GM21825 (cell line): ENCODE data around the gene SAMD7.

Experiments used
- ATAC-seq: cut with Tn5 transposase; IDR thresholded peaks from one replicate; pipeline ENCODE4 v1.9.1; 2021; ENCODE audit warnings: mild to moderate bottlenecking, moderate library complexity; ENCODE audit not compliant: unreplicated experiment

The SAMD7 gene

DNA sequence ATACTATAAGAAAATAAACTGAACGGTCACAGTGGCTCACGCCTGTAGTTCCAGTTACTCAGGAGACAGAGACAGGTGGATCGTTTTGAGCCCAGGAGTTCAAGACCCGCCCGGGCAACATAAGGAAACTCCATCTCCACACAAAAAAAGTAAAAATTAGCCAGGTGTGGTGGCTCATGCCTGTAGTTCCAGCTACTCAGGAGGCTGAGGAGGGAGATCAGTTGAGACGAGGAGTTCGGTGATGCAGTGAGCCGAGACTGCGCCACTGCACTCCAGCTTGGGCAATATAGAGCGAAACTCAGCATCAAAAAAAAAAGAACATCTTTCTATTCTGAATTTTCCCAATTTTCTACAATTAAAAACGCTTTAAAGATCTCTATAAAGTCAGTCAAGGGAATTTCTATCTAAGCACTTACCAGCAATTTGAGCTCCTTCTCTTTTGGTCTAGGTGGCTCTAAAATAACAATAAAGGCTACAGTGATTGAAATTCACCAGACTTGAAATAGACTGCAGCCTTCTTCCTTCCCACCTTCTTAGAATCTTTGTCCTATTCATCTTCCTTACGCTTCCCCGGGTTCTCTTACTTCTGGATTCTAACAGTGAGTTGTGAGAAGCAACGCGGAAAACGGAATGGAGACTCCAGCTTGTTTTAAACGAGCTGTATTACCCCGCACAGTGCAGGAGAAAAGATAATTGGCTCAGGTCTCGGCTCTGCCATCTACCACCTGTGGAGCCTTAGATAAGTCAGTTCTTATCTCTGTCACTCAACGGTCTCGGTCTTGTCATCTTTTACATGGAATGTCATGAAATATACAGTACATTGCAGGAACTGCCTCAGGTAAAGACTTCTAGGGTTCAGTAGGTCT is 54.4 kb downstream of the SAMD7 start:
- ATAC-seq: no peak

DNA sequence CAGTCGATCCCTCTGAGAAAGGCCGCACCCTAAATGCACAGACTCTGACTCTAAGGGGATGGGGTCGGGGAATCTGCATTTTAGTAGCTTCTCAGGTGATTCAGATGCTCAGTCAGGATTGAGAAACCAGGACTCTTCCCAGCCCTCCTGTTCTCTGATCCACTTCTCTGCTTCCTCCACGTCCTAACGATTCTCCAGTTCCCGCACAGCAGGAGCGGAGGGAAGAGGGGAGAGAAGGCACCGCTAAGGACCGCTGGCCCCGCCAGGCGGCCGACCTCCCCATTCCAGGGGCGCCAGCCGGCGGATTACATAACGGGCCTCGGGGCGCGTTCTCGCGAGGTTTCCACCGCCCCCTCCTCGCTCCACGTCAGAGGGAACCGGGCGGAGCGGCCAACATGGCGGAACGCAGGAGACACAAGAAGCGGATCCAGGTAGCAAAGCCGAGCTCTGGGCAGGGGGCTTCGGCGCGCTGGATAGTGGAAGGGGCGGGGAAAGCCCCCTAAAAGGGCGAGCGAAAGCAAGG is 55.1 kb downstream of the SAMD7 start, which contains the start of gene SEC62:
Gene SEC62 (plus strand): TSS at position 380 of the 523 bp plus-strand sequence. CDS start 16 bp downstream, at position 396.
- ATAC-seq: peak; percentile 91

DNA sequence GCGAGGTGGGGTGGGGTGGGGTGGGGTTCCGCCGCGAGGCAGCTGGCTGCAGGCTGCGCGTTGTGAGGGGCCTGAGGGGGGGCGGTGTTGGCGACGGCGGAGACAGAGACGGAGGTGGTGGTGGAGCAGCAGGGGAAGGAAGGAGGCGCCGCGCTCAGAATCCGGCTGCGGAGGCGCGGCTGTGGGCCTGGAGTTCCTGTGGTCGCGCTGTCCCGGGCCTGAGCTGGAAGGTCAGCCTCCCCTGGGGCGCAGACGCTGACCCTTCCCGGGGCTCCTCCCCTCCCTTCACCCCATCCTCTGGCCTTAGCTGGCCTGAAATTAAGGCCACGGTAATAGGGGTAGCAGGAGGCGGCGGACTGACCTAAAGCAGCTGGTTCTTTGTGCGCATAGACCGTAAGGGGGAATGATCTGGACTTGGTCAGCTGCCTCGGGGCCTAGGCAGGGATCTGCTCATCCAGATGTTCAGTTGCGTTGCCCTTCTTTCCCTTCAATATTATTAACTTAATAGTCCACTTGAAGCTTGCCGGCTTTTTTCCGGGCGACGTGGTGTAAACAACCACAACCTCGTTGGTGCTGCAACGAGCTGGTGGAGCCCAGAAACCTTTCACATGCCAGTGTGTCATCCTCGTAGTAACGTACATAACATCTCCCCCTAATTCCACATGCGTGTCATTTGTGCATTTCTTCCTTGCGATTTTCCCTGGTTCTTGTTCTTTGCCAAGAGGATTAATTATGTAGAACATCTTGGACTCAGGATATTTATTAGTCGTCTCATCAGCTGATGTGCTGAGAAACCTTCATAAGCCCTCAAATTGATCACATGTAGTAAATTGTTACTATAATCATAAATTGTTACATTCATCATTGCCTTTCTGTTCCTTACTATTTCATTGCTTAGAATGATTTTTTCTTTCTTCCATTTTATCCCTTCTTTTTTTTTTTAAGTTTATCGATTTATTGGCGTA is 55.9 kb downstream of the SAMD7 start:
- peak; percentile 21 for ATAC-seq

DNA sequence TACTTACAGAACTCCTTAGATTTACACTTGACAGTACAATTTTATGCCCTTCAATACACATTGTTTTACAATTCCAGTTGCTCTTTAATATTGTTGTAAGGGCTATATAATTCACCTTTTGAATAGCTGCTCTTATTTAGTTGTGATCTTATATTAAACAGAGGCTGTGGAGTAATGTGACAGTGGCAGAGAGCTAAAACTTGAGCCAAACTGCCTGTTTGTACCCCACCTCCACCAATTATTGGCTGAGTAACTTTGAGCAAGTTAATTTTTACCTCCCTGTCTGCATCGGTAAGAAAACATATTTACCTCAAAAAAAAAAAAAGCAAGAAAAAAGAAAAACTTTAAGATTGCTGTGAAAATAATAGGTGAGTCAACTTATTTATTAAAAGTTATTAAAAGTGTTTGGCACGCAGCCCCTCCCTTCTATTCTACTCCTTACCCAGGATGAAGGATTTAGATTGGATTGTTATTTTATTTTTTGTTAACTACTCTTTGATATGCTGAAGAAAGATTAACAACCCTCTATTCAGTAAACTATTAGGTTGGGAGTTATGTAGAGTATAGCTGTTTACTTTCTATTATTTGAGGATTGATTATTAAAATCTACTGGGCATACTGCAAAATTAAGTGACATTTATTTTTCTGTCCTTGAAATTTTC is 57.0 kb downstream of the SAMD7 start:
- no peak for ATAC-seq

DNA sequence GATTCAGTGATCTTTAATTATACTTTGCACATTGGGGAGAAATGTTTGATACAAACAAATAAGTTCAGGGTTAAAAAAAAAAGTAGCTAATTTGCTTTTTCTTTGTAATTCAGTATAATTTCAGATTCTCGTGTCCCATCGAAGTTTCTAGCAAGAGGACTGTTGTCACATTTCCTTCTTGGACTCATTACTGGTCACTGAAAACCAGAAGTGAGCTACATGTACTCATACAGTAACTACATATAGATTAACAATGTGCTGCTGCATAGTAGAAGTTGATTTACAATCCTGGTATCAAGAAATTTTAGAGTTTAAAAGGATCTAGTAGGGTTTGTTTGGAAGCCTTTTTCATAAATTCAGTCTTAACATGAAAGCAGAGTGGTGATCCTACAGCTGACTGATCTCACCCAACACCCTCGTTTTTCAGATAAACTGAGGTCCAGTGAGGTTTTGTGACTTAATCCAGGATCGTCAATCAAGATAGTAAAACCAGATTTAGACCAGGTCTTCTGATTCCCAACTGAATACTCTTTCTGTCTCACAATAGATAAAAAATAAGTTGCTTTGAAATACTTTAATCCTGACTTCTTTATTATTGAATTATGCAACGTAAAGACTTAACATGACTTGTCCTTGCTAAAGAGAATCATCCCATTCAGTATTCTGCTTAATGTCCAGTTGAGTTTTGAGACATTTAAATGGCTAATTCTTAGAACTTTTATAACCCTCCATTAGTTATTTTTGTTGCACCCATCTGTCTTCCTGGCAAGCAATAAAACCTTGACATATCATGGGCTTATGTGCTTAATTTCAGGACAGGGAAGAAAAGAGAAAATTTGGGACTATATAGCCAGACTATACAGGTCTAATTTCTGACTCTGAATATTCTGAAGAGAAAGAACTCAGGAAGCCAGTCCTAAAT is 58.1 kb downstream of the SAMD7 start:
- no peak for ATAC-seq

DNA sequence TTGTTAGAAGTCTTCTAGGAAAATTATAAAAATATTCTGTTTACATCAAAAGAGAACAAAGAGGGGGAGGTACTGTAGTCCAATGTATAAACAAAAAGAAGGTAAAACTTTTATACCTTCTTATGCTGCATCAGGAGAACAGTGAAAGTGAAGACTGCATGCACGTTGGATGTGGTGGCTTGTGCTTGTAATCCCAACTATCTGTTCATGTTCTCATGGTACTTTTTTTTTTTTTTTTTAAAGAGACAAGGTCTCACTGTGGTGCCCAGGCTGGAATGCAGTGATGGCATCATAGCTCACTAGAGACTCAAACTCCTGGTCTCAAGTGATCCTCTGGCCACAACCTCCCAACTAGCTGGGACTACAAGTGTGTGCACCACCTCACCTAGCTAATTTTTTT is 59.5 kb downstream of the SAMD7 start:
- ATAC-seq: no peak

DNA sequence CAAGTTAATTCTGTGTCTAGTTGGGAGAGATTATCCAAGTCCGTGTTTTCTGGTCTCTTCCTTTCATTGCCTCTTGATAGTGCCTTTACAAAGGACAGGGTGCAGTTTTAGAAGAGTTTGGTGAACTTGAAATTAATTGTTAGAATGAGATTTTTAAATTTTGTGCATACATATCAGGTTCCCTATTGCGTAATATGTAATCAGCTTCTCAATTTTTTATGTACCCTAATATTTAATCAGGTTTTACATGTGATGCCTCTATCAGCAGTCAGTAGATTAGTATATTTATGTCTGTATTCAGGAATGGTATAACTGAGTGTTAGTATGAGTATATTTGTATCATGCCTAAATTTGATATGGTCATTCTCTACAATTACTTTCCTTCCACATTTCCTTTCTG is 60.1 kb downstream of the SAMD7 start:
- no peak for ATAC-seq

DNA sequence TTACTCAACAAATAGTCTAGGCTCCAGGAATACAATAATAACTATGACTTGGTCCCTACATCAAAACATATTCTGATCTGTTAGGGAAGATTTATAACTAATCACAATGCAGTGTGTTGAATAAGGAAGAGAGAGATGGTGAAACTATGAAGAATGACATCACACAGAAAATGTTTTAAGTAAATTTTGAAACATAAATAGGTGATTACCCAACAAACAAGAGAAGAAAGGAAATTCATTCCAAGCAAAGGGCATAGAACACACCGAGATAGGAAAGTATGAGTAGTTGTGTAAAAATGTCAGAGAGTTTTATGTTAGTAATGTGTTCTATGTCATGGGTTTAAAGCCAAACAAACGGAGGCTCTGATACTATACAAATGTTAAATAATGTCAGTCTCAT is 68.7 kb downstream of the SAMD7 start:
- no peak for ATAC-seq

DNA sequence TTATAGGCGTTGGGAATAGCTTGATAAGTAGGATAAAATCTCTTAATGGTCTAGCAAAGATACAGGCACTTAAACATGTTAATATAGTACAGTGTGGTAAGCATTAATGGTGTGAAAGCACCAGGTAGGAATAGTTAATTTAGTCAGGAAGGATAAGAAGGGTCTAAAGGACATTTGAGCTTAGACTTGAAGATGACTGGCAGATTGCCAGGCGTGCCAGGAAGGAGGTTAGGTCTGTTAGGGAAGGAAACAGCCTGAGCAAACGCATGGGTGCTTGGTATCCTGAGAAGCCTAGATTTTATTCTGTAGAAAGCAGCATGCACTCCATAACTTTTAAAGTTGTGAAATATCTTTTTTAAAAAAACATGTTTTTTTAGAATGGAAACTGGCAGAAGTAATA is 72.9 kb downstream of the SAMD7 start:
- ATAC-seq: no peak
